ENCODE data around the gene CDC42BPA.

- TF ChIP-seq ATF7-NPFF (CRISPR knock-in tag; IDR thresholded peaks at IDR 0.05; ENCODE audit: low read depth) (no peak), HNRNPUL1 (IDR thresholded peaks at IDR 0.05; ENCODE audit: low read depth, low read length) (no peak), MEF2D (CRISPR knock-in tag; IDR thresholded peaks at IDR 0.05) (no peak), KLF6 (CRISPR knock-in tag; IDR thresholded peaks at IDR 0.05) (no peak), MTERF4 (CRISPR knock-in tag; IDR thresholded peaks at IDR 0.05) (no peak), CTCF (CRISPR knock-in tag; IDR thresholded peaks at IDR 0.05) (no peak), POLR2A (IDR thresholded peaks at IDR 0.05; ENCODE audit: insufficient read depth in 1 of 2, low read depth in 2 of 2, low read length in 2 of 2) (no peak), HCFC1 (IDR thresholded peaks at IDR 0.05; ENCODE audit: low read depth, low read length) (no peak)
These were observed 269.0 kb downstream of the CDC42BPA start for GRCh38 chr1:227049253-227049652.
